HL-60 (cell line): ENCODE data around the gene ZFYVE27.

Source experiments
- DNase-seq, 2 experiments: peaks; one replicate each; pipeline ENCODE4 v3.0.0-alpha.2; 2010 to 2020; ENCODE audit warnings: low read depth in 1 of 2, low spot score in 1 of 2
- H3K27ac ChIP-seq: fragments of 250-450 bp; sonication (Bioruptor Pico); replicated peaks from 2 replicates; pipeline ENCODE4 v1.5.1; 2020; ENCODE audit warnings: mild to moderate bottlenecking, moderate library complexity
- H3K27me3 ChIP-seq: fragments of 250-450 bp; sonication (Bioruptor Pico); 2 replicates; pipeline ENCODE4 v1.5.1; 2021; ENCODE audit warnings: mild to moderate bottlenecking, moderate library complexity; ENCODE audit not compliant: insufficient read depth, poor library complexity, severe bottlenecking
- H3K4me3 ChIP-seq: replicated peaks from 2 replicates; pipeline ENCODE4 v1.5.1; 2011; ENCODE audit warnings: mild to moderate bottlenecking, control low read depth, low read length; ENCODE audit not compliant: insufficient read depth
- CTCF ChIP-seq: IDR thresholded peaks from one replicate; pipeline ENCODE4 v1.5.1; 2011; ENCODE audit warnings: low read length, control low read depth, inconsistent platforms; ENCODE audit not compliant: insufficient read depth
- GABPA ChIP-seq: IDR thresholded peaks from 2 replicates; pipeline ENCODE4 v1.6.1; 2012; ENCODE audit warnings: low read depth
- POLR2AphosphoS5 ChIP-seq: IDR thresholded peaks from 2 replicates; pipeline ENCODE4 v1.6.1; 2012; ENCODE audit warnings: low read depth
- REST ChIP-seq: IDR thresholded peaks from 2 replicates; pipeline ENCODE4 v1.6.1; 2012; ENCODE audit warnings: low read depth; ENCODE audit not compliant: insufficient replicate concordance
- SPI1 ChIP-seq: IDR thresholded peaks from 2 replicates; pipeline ENCODE4 v1.6.1; 2012; ENCODE audit warnings: low read depth, mild to moderate bottlenecking, borderline replicate concordance

The ZFYVE27 gene

GRCh38 chr10:97766996-97767924 lies 30.3 kb downstream of the ZFYVE27 start:
- TF ChIP-seq CTCF (no peak), GABPA (no peak), SPI1 (no peak), REST (no peak), POLR2AphosphoS5 (no peak)
- Histone ChIP-seq H3K27ac (no peak overlapping the region), H3K27me3 (peaks cover 20% of the 10 kb centered on the region), H3K4me3 (no peak overlapping the region)
- DNase-seq: no peak

GRCh38 chr10:97768322-97769315 lies 31.7 kb downstream of the ZFYVE27 start:
- no peak overlapping the region for H3K4me3 ChIP-seq
- no peak for DNase-seq
- H3K27ac ChIP-seq: no peak overlapping the region
- TF ChIP-seq POLR2AphosphoS5 (no peak), GABPA (no peak), REST (no peak), SPI1 (no peak), CTCF (no peak)
- peaks cover 30% of the 10 kb centered on the region for H3K27me3 ChIP-seq

GRCh38 chr10:97770255-97770654 lies 33.3 kb downstream of the ZFYVE27 start:
- Histone ChIP-seq H3K4me3 (no peak overlapping the region), H3K27ac (no peak overlapping the region), H3K27me3 (peaks cover 33% of the 10 kb centered on the region)
- no peak for TF ChIP-seq REST
- no peak for TF ChIP-seq SPI1
- no peak for TF ChIP-seq CTCF
- TF ChIP-seq POLR2AphosphoS5: no peak
- no peak for TF ChIP-seq GABPA
- DNase-seq: peak in 1 of 2 experiments; percentile 17
